Coronary artery (tissue), 2 donors: ENCODE data around the gene CEP250.
"Not testable (repeated sequence)": the region's sequence is repeated elsewhere in the genome, so short reads cannot be mapped to it uniquely, and the experiment has no call there.

Source experiments
- DNase-seq: peaks from one replicate; pipeline ENCODE4 v3.0.0-alpha.2; 2017; ENCODE audit warnings: low spot score
- H3K27ac ChIP-seq, 2 donors: fragments of 200-600 bp; sonication (generic); one replicate each; pipeline ENCODE4 v1.5.1; 2016 to 2019
- H3K4me3 ChIP-seq: fragments of 200-600 bp; sonication (generic); 2 replicates; pipeline ENCODE4 v1.5.1; 2016; ENCODE audit warnings: mild to moderate bottlenecking, moderate library complexity
- TF ChIP-seq, protein P1 (sequence below): fragments of 200-600 bp; sonication (generic); IDR thresholded peaks from one replicate; pipeline ENCODE4 v1.5.1; 2019; ENCODE audit warnings: antibody characterized with exemption

Gene CEP250

DNA sequence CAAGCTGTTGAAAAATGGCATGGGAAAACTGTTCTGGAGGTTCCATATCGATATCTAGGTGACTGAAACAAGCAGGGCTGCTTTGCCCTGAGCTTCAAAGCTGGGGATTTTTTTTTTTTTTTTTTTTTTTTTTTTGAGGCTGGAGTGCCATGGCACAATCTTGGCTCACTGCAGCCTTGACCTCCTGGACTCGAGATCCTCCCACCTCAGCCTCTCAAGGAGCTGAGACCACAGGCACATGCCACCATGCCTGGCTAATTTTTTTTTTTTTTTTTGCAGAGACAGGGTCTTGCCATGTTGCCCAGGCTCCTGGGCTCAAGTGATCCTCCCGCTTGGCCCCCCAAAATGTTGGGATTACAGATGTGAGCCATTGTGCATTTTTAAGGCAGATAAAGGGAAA, 97.5 kb downstream of the CEP250 start:
- Histone ChIP-seq H3K4me3 (no peak overlapping the region), H3K27ac (no peak overlapping the region)
- DNase-seq = no peak
- TF ChIP-seq, protein P1, sequence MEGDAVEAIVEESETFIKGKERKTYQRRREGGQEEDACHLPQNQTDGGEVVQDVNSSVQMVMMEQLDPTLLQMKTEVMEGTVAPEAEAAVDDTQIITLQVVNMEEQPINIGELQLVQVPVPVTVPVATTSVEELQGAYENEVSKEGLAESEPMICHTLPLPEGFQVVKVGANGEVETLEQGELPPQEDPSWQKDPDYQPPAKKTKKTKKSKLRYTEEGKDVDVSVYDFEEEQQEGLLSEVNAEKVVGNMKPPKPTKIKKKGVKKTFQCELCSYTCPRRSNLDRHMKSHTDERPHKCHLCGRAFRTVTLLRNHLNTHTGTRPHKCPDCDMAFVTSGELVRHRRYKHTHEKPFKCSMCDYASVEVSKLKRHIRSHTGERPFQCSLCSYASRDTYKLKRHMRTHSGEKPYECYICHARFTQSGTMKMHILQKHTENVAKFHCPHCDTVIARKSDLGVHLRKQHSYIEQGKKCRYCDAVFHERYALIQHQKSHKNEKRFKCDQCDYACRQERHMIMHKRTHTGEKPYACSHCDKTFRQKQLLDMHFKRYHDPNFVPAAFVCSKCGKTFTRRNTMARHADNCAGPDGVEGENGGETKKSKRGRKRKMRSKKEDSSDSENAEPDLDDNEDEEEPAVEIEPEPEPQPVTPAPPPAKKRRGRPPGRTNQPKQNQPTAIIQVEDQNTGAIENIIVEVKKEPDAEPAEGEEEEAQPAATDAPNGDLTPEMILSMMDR = no peak

- H3K27ac ChIP-seq, H3K4me3 ChIP-seq, DNase-seq: not testable (repeated sequence)
Measured at GRCh38 chr20:35555461-35555860, 100.1 kb downstream of the CEP250 start.

DNA sequence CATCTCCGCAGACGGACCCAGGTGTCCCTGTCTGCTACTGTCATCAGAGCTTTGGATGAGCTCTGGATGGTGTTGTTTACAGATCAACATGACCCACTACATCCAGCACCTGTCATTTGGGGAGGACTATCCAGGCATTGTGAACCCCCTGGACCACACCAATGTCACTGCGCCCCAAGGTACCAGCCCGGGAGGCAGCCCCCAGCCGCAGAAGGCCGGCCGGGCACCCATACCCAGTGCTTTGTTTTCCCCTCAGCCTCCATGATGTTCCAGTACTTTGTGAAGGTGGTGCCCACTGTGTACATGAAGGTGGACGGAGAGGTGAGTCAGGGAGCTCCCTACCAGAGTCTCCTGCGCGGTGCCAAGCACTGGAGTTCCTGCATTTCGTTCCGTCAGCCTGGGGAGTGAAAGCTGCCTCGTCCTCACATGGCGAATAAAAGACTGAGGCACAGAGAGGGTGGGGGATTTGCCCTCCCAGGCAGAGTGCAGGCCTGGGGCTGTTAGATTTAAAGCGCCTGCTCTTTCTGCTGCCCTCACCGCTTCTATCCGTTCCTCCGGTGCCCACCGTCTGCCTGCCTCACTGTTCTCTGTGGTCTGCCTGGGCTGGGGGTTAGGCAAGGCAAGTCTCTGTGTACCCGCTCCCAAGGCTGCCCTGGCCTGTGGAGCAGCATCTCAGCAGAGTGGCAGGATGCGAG, 100.7 kb downstream of the CEP250 start:
- no peak overlapping the region for H3K27ac ChIP-seq
- H3K4me3 ChIP-seq = no peak overlapping the region
- TF ChIP-seq, protein P1 = no peak
- no peak for DNase-seq

DNA sequence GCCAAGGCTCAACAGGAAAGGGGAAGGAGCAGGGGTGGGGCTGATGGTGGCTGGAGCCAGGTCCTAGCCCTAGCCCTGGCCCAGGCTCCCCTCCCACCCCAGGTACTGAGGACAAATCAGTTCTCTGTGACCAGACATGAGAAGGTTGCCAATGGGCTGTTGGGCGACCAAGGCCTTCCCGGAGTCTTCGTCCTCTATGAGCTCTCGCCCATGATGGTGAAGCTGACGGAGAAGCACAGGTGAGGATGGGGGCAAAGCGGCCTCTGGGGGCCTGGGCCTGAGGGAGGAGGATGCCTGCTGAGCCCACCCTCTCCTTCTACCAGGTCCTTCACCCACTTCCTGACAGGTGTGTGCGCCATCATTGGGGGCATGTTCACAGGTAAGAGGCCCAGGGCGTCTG, 101.5 kb downstream of the CEP250 start:
- no peak for DNase-seq
- TF ChIP-seq, protein P1 = no peak
- Histone ChIP-seq H3K27ac (no peak overlapping the region), H3K4me3 (no peak overlapping the region)

- no peak for DNase-seq
- Histone ChIP-seq H3K27ac (no peak overlapping the region), H3K4me3 (no peak overlapping the region)
- TF ChIP-seq, protein P1 = no peak
Measured at GRCh38 chr20:35558451-35558850, 103.1 kb downstream of the CEP250 start.

DNA sequence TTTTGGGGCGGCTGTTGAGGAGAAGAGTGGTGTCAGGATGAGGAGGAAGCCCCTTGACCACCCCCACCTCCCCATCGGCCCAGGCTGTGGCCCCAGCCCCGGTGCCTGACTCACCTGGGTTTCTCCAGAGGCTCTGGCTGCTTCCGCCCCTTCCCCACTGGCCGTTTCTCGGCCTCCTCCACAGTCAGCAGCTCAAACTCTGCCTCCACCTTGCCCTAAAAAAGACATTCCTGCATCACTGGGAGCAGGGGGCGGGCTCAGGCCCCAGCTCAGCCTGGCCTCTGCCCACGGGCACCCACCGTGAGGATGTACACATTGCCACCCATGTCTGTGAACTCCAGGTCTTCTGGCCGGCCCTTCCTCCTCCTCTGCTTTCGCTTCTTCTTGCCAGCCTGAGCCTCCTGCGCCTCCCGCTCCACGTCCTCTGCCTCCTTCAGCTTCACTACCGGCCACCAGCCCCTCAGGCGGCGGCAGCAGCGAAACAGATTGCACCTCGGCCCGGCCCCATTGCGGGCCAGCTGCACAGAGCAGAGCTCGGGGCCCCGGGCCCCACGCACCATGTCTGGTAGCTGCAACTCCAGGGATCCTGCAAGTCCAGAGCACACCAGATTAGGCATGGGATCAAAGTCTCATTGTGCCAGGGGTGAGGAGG, 103.8 kb downstream of the CEP250 start:
- TF ChIP-seq, protein P1 = no peak
- Histone ChIP-seq H3K4me3 (no peak overlapping the region), H3K27ac (no peak overlapping the region)
- DNase-seq = no peak

DNA sequence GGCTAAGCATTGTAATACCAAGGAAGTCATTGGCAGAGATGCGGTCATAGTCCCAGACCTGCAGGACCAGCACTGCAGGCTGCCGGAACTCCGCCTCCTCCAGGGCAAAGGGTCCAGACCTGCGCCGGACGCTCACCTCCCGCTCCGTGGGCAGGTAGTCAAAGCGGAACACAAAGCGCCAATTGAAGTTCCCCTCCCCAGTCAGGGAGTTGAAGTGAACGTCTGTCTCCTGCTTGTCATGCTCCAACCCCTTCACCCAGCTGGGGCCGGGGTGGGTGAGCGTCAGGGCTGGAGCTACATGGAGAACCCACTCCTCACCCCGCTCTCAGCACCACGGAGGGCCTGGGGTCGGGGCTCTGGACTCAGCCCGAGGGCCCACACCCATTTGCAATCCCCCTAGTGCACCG, 104.7 kb downstream of the CEP250 start:
- DNase-seq = no peak
- H3K4me3 ChIP-seq = no peak overlapping the region
- H3K27ac ChIP-seq = no peak overlapping the region
- TF ChIP-seq, protein P1 = no peak
